Ovary (tissue), 3 donors: ENCODE measurements around the gene CALHM4.

Experiments used
- CTCF ChIP-seq, 3 donors: fragments of 450-650 bp in 2 of 3; fragments of 200-600 bp in 1 of 3; IDR thresholded peaks; one replicate each; pipeline versions ENCODE4 v1.5.1 to v1.8.0; 2016 to 2022; ENCODE audit warnings: antibody characterized with exemption in 3 of 3, mild to moderate bottlenecking in 1 of 3
- EP300 ChIP-seq: sonication (generic); formaldehyde crosslinking; IDR thresholded peaks from one replicate; pipeline ENCODE4 v1.6.1; 2017; ENCODE audit warnings: antibody characterized with exemption
- POLR2A ChIP-seq: fragments of 450-650 bp; IDR thresholded peaks from one replicate; pipeline ENCODE4 v1.6.1; 2017; ENCODE audit warnings: antibody characterized with exemption, mild to moderate bottlenecking, moderate library complexity
- donor health status: DM: no; HTN: no; CAD: no.

- TF ChIP-seq POLR2A (no peak), EP300 (no peak), CTCF (IDR thresholded peaks at IDR 0.05) (no peak)
These were observed 20.2 kb upstream of the CALHM4 start for GRCh38 chr6:116533233-116533957.
